ENCODE data around the gene NBAS.

NBAS gene

DNA sequence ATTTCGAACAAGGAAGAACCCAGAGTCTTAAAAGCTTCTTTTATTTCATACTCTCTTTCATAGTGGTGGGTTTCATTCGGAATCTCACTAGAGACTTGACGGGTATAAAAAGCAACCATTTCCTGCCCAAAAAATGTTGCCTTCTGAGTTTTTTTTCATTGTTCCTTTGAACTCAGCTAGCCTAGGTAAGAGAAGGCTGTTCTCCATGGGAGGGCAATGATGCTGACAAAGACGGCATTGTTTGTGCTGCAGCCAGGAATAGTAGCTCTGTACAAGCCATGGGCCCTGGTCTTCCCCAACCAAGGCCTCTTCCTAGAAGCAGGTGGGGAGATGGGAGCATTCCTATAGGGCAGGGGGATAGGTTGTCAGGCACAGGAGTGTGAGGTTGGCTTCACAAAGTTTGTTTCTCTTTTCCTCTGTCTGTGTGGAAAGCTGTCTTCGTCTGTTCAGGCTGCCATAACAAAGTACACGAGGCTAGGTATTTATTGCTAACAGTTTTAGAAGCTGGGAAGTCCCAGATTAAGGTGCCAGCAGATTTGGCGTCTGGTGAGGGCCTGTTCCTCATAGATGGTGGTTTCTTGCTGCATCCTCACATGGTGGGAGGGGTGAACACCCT is 405.1 kb downstream of the NBAS start:
- DNase-seq = no peak

GRCh38 chr2:15154297-15154696 is 406.8 kb downstream of the NBAS start:
- DNase-seq = no peak

- DNase-seq = no peak
Observed at GRCh38 chr2:15152382-15152781, 408.8 kb downstream of the NBAS start.

GRCh38 chr2:15149063-15149462 is 412.1 kb downstream of the NBAS start:
- no peak for DNase-seq

DNA sequence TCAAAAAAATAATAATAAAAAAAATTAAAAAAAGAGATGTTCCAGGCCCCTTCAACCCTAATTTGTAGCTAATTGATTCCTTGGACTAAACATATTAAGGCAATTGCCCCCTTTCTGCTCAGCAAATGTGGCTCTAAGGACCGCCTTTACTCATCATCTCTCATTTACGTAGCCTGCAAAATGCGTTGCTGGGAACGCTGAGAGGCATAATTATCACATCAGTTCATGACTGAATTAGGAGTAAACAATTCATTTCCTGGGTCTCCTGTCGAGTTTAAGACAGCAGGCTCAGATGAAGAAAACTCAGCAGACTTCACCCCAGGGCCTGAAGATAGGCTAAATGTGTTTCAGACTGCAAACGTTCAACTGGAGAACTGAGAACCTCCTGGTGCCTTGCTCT is 413.5 kb downstream of the NBAS start:
- DNase-seq = no peak

DNA sequence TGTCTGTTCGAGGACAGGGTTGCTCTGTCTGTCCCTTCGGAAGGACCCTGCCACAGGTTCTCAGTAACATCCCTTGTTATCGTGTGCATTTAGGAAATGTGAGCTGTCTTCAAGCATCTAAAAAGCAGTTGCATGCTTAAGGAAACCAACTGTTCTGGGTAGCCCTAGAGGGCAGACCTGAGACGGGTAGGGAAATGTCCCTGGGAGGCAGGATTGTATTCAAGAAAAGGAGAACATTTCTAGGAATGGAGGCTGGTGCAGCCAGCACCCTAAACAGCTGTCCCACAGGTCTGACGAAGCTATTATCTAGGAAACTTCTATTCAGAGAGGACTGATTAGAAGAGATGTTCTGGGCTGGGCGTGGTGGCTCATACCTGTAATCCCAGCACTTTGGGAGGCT is 414.2 kb downstream of the NBAS start:
- DNase-seq = no peak

DNA sequence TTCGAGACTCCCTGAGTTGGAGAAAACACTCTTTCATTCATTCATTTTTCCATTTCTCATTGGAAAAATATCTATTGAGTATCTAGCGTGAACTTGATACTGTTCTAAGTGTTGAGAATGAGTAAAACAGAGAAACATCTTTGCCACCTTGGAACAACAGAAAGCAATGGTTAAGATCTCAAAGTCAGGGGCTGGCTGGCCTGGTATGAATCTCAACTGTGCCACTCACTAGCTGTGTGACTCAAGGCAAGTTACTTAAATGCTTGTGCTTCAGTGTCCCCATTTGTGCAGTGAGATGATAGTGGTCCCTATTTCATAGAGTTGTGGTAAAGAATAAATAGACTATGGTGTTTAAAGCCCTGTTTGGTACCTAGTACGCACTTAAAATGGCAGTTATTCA is 415.2 kb downstream of the NBAS start:
- no peak for DNase-seq

GRCh38 chr2:15145046-15145817 is 415.9 kb downstream of the NBAS start:
- DNase-seq = no peak

- DNase-seq = no peak
Observed at GRCh38 chr2:15142069-15142689, 419.0 kb downstream of the NBAS start.

DNA sequence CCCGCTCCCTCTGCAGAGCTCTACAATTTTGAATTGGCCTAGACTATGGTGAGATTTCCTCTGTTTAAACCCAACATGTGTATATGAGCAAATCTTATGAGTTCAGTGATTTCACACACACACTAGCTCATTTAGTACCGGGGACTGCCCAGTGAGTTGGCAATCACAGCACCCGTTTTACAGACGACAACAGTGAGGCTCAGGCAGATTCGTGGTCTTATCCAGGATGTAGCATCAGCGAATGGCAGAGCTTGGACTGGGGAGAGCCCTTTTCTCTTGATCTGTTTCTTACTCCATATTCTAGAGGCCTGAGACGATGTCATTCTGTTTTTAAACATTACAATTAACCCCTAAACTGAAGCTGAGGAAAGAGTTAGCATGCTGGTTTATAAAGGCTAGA is 419.9 kb downstream of the NBAS start:
- no peak for DNase-seq

DNA sequence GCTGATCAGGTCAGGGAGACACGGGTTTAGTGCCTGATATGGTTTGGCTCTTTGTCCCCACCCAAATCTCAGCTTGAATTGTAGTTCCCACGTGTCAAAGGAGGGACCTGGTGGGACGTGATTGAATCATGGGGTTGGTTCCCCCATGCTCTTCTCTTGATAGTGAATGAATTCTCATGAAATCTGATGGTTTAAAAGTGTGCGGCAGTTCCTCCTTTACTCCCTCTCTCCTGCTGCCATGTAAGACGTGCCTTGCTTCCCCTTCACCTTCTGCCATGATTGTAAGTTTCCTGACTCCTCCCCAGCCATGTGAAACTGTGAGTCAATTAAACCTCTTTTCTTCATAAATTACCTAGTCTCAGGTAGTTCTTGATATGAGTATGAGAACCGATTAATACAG is 424.5 kb downstream of the NBAS start:
- DNase-seq = no peak

- no peak for DNase-seq
Observed at GRCh38 chr2:15134957-15135356, 426.2 kb downstream of the NBAS start.

- DNase-seq = no peak
Observed at GRCh38 chr2:15133461-15133860, 427.7 kb downstream of the NBAS start.

DNA sequence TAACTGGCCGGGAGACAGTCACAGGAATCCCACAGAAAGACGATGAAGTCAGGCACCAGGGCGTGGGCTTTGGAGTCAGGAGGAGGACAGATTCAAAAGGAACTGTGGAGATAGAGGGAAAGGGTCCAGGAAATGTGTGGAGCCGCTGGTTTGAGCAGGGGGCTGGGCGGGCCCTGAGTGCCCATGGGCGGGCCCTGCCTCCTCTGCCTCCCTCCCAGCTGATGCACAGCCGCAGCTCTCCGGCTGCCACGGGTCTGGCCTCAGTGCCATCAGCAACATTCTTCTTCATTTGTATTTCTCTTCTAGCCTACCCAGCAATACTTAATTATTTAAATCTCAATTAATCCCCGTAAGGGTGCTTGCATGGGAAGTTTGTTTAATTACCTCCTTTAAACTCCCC is 432.3 kb downstream of the NBAS start:
- DNase-seq = no peak

DNA sequence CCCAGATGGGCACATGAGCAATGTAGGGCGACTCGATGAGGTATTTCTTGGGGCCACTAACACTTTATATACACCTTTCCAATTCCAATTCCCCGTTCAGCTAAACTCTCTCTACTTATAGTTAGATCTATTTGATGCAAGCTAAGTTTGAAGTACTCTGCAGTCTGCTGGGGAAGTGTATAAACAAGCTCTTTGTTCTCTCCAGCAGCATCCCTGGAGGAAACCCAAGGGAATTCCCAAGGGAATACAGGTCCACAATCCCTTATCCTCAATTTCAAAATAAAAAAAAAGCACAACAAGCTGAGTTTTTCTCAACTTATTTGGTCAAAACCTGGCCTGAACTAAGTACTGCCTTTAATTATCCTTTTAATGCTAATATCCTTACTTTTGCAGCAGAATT is 433.3 kb downstream of the NBAS start:
- no peak for DNase-seq

- no peak for DNase-seq
Observed at GRCh38 chr2:15127301-15127700, 433.8 kb downstream of the NBAS start.

GRCh38 chr2:15126373-15126772 is 434.8 kb downstream of the NBAS start:
- no peak for DNase-seq

DNA sequence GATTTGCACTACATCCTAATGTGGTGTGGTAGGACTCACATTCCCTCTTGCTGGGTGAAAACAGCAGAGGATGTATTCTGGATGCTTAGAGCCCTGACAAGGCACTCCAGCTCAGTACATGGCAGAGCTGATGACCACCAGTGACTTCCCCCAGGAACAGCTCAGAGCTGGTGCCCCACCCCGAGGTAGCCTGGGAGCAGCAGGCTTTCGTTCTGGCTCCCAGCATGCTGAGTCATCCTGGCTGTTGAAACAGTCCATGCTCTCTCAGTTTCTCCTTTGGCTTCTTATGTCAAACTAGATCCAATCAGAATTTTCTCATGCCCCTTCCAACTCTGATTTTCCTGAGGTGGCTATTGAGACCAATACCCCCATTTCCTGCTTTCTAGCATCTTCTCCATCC is 438.2 kb downstream of the NBAS start:
- DNase-seq = no peak

DNA sequence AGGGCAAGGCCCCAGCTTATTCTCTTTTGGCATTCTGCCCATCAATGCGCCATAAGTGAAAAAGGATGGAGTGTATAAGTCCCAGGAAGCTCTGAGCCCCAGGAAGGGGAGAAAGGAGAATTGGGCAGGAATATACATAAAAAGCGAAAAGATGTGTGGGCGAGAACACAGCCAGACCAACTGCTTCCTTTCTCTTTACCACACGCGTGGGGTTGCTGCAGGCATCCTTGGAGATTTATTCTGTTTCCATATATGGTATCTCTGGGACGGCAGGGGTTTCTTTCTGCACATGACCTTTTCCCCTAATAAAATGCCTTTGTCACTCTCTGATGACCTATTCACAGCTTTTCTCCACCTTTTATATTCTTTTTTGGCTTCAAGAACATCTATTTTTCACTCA is 440.5 kb downstream of the NBAS start:
- no peak for DNase-seq

DNA sequence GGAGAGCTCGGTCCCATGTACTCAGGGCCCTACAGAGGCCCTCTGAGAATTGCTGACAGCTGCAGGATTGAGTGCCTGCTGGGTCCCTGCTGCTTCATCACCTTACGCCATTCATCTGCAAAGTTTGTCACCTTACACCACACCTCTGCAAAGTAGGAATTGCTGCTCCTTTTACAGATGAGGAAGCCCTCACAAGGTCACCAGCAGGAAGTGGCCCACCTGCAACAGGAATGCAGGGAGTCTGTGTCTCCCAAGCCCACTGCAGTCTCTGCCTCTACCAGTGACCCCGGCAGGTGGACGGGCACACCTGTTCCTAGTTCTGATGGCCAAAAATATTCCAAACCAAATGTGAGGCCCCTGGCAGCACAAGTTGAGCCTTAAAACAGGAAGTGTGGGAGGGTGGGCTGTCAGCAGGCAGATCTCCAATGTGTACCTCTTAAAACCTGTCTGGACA is 441.4 kb downstream of the NBAS start:
- DNase-seq = no peak

GRCh38 chr2:15117409-15118050 is 443.6 kb downstream of the NBAS start:
- no peak for DNase-seq
